Stimulated activated CD4-positive, alpha-beta T cell treated with anti-CD3 and anti-CD28 coated beads, Interleukin-1b, Interleukin-23, amount 100 ng/mL, for 4 hours (primary cell): ENCODE measurements around the gene HERC3.
A peak's percentile ranks its signal among the peaks of the same experiment; 100 is the strongest.

Source experiments
- DNase-seq, 2 donors: peaks; one replicate each; pipeline ENCODE4 v3.0.0-alpha.2; 2020; ENCODE audit warnings: low read depth in 2 of 2

HERC3 gene

DNA sequence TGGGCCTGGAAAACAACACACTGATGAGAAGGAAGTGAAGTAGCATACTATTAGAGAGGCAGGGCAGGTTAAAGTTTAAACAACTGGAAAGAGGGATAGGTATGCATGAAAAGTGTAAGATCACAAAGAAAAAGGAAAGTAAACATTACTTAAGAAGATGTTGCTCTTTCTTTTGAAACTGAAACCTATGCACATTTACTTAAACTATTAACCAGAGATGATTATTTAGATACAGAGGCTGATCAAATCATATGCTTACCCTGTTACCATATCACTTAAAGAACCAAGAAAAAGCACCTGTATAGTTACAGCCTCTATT lies 67.6 kb downstream of the HERC3 start:
- no peak for DNase-seq

DNA sequence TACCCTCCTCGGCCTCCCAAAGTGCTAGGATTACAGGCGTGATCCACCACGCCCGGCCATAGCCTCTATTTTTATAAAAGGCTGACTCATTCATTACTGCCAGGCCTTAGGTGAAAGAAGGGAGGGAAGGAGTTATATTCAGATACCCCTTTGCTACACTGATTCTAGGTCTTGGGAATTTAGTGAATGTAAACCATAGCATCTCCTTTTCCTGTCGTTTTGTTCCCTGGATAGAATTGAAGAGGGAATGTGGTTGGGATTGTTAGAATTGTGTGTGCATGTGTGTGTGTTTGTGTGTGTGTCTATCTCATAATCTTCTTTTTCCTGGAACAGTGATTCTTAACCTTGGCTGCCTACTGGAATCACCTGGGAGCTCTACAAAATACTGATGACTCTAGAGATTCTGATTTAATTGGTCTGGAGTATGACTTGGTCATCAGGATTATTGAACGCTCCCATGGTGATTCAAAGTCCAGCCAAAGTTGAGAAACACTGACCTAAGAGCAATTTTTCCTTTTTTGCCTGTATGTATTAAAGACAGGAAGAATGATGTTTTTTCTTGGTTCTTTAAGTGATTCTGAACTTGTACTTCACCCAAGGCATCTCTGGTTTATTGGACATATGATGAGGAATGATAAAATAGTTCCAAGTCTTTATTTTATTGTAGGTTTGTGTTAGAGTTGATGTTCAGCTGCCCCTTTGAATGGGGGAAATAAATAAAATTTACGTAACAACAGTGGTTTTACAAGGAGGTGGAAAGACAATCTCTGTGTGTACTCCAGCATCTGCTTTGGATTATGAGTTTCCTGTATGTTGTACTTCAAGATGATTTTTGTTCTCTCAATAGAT lies 68.4 kb downstream of the HERC3 start:
- DNase-seq: no peak

DNA sequence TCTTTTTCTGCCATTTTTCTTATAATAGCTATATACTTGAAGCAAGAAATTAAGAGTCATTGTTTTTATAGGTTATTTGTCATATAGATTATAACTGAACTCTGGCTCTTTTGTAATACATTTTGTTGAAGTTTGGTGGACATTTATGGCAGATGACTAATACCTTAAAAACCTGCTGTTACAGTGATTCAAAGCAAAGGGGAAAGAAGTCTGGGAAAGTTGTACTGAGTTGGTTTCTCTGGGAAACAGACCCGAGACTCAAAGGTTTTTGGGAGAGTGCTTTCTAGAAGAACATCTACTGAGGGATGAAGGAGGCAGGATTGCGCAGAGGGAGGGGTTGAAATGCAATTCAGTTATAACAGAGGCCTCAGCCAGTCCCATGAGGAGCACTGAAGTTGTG lies 69.5 kb downstream of the HERC3 start:
- DNase-seq: no peak

DNA sequence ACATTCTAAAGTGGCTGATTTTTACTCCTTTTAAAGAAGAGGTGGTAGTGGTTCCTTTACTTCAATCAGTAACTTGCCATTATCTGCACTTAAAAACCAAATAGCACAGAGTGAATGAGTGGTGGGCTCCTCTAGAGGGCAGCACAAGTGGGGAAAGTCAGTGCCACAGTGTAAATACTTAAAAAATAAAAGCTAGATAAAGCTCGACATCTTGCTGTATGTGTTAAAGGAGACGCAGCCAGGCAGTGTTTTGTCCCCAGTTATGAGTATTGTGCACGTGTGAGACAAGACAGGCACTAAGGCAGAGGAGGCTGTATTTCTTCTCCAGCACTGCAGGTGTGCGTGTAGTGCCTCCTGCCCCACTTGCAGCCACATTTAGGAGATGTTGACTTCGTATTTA lies 80.7 kb downstream of the HERC3 start:
- DNase-seq: no peak

DNA sequence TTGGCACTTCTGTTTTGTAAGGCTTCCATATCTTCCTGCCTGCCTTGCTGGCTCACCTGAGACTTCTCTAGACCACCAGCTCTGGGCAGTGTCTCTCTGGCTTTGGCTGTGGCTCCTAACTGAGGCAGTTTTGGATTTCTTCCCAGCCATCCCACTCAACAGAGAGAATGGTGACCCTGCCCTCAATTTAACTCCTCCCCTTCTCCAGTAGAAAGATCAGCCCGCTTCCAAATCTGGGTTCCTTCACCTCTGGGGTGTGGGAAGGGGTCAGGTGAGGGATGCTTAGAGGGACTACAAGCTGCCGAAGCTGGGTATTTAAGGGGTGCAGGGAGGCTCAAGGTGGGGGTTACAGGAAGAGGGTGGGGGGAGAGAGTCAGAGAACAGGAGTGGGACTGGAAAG lies 81.6 kb downstream of the HERC3 start:
- no peak for DNase-seq

DNA sequence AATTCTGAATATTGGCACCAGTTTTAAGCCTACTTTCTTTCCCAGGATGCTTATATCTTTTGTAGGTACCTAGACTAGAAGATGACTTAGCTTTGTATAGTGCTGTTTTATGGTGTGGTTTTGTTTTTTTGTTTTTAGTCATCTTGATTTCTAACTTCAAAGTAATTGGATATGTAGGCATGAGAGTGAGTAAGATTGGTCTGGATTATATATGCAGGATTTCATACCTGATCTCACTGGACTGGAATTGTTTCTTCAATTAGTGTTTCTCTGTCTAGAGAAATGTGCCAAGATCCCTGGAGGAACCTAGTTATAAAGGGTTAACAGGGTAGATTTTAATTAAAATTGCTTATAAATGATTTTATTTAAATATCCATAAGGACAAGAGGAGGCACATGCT lies 82.3 kb downstream of the HERC3 start:
- no peak for DNase-seq

DNA sequence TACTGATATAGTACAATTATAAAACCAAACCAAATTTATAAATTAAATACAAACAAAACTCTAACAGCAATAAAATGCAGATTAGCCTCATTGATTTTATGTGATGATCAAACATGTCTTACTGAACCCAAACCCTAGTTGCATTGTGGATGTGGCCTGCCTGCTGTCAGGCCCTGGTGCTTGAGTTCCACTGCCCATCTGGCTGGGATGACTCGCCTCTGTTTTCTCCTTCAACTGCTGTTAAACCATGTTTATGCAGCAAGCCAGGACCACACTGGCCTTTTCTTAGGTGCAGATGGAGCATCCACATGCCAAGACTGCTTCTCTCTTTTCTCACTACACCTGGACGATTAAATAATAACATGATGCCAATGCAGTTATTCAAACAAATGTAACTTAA lies 82.7 kb downstream of the HERC3 start:
- DNase-seq: no peak

DNA sequence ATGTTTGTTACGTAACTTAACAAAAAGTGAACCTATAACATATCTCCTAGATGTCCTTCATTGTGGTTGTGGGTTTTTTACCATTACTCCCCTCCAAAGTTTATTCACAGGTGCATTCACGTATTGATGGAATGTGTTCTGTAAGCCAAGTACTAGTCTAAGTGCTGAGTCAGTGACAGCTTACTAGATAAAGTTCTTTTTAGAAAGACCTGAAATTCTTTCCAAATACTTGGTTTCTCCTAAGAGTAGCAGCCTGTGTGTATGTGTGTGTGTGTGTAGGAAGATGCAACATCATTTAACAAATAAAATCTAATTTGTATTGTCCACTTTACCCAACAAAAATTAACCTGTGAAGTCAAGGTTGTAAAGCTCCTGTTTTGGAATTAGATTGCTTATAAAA lies 83.3 kb downstream of the HERC3 start:
- no peak for DNase-seq

DNA sequence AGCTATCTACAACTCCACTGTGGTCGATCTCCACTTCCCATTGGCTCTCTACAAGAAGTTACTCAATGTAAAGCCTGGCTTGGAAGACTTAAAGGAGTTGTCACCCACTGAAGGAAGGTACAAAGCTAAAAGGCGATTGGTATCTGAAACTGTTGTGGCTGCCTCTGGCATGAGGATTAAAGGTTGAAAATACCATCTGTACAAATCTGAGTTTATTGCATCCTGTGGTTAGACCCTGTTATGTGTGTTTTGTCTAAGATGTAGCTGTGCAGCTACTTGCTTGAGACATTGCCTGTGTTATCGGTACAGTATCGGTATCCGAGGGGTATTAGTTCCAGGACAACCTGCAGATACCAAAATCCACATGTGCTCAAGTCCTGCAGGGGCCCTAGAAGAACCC lies 88.9 kb downstream of the HERC3 start:
- no peak for DNase-seq

DNA sequence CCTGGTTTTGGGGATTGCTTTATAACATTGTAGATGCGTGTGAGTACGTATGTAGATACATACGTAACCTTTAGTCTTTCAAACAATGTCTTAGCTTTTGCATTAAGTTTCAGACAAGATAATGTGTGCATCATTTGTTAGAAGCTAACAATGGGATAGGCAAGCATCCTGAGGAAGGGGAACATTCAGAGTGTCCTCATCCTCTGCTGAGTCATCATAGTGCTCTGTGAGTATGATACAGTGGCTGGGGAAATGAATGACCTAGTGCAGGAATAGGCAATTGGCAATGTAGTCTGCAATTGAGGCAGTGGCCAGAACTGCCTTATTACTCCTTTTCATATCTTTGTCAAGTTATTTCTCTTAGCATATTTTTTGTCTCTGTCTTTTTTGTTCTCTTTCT lies 98.1 kb downstream of the HERC3 start:
- DNase-seq: no peak

DNA sequence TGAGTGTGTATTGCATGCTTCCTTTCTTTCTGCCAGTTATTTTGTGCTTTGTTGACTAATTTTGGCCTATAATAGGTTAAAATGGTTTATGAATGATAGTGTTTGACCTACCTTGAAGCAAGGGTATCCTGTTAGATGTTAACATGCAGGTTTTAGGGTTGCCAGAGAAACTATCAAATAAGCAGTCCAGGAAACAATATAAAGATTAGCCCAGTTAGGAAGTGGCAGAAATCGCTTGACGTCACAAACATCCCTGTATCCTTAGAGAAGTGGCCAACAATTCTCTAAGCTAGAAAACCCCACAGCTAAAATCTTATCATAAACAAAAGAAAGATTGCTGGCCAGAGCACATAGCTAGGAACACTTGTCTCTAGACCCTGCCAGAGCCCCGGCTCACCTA lies 101.5 kb downstream of the HERC3 start:
- no peak for DNase-seq

DNA sequence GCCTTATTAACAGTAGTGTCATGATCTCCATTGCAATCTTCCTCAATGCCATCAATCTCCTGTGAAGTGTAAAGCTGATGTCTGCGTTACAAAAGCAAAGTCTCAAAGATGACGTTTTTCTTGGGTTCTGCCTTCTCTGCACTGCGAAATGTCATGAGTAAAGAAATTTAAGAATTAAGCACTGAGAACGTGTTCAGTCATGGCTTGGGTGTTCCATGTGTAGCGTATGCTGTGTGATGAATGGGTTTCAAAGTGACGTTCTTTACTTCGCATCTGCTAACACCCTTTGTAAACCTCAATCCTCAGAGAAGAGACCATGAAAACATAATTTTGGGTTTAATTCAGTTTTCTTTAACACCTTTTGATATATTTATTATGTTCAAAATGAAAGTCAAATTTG lies 104.3 kb downstream of the HERC3 start:
- no peak for DNase-seq

DNA sequence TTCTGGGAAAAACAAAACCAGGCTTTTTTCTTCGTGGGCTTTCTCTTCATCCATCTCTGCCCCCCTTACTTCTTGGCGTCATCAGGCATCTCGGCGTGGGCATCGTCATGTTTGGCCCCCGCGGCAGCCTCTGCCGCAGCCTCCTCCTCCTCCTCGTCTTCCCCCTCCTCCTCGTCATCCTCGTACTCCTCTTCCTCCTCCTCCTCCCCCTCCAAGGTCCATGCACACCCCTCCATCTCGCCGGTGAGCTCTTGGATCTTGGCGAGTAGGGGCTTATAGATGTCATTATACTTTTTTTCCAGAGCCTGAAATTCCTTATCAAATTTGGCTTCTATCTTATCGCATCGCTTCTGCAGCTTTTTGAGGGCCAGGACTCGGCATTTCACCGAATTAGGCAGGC lies 104.9 kb downstream of the HERC3 start:
- DNase-seq: peak in 1 of 2 donors; percentile 3

DNA sequence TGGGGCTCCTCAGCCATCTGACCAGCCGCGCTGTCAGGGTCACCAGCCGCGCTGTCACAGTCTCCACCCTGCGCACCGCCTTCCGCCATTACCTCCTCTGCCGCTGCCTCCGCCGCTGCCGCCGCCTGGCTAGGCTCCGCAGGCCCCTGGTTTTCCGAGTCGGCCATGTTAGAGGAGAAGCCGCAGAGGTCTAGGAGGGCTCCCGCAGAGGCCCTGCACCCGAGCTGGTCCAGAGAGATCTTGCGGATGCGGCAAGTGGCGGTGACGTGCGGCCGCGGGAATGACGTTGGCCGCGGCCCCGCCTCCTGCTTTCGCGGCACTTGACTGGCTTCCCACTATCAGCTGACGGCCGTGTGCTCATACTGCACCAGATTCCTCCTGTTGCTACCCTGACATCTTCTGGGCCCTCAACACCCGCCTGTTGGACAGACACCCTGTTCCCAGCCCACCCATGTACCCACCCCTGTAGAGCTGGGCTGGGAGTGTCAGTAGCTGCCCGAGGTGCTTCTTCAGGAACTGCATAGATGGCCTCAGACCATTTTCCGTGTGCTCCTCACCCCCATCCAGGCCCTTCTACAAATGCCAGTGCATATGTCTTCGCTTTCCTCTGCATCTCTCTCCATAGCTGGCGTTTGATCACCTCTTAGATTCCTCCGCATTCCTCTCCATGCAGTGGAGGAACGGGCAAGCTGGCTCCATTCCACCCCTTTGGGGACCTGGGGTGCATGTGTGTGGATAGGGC lies 105.5 kb downstream of the HERC3 start, which contains the start of gene NAP1L5:
Gene NAP1L5, minus strand, starts transcription at position 242 of the 742 bp plus-strand sequence. Its CDS starts 75 bp downstream, at position 167.
- DNase-seq: peak; percentile 36 to 45

DNA sequence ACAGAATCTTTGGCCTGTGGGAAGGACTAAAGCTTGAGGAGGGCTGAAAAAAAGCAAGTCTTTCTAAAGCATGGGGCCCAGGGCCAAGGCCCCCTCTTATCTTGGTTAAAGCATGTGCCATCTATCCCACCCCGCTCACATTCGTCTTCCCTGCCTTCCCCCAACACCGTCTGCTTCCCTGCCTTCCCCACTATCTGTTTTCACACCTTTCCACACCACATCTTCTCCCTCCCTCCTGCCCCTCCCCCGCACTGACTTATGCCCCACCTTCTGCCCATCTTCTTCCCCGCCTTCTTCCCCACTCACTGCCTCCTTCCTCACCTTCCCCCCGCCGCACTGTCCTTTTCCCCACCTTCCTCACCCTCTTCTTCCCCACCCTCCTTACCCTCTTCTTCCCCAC lies 106.2 kb downstream of the HERC3 start:
- DNase-seq: no peak

DNA sequence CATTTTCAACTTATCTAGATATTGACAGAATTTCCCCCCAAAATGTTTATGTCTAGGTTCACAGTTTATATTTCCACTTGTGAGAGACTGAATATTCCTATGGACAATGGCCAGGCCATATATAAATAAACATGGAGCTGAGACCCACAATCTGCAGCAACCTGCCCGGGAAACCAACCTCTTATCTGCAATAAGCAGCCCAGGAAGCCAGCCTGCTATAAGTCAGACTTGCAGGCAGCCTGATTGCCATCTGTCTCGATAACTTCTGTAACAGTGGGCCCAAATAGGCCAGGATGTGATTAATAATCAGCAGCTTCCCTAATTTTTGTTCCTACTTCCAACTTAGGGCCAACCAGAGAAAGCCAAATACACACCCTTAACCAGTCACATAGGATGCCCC lies 110.5 kb downstream of the HERC3 start:
- no peak for DNase-seq

DNA sequence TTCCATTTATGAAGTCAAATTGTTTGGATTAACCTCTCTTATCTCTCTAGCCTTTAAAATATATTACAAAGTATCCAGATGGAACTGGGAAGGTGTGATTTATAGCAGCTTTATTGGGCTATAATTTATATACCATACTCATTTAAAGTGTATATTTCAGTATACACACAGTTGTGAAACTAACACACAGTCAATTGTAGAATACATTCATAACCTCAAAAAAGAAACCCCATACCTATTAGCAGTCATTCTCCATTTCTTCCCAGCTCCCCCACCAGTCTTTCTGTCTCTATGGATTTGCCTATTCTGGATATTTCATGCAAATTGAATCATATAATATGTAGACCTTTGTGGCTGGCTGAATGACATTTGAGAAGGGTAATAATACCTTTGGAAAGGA lies 112.9 kb downstream of the HERC3 start:
- DNase-seq: no peak

DNA sequence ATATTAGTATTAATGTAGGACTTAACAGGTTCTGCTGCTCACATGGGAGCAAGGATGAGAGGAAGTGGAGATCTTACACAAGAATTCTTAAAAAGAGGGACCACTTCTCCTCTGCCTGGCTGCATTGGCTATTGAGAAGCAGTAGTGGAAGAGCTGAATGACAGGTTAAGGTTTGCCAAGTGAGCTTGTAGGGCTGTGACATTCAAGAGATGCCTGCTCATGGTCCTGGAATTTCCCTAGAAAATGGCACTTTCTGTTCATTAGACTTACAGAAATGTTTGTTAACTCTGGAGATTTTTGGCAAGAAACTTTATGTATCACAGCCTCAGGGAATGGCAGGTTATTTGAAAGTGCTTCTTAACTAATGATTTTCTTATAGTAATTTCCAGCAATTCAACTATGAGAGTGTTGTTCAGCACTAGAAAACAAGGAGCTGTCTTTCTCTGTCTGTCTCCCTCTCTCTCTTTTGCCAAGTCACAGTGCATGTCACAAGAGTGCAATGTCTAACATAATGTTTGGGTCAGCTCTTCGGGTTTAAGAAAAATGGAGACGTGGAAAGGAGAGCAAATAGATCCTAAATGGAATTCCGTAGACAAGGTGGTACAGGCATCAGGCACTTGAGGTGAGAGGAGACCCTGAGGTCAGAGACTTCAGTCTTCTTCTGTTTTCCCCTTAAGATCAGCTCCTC lies 113.7 kb downstream of the HERC3 start:
- DNase-seq: no peak

DNA sequence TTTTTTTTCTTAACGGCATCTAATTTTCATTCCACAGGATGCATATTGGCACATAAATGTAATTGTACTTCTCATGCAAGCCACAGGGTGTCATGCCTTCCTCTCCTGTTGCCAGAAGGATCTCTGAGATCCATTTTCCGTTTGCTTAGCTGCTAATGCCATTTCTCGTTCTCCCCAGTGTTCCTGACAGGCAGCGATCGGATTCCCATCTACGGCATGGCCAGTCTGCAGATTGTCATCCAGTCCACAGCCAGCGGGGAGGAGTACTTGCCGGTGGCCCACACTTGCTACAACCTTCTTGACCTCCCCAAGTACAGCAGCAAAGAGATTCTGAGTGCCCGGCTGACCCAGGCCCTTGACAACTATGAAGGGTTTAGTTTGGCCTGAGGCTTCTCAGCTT lies 114.3 kb downstream of the HERC3 start:
- DNase-seq: no peak

DNA sequence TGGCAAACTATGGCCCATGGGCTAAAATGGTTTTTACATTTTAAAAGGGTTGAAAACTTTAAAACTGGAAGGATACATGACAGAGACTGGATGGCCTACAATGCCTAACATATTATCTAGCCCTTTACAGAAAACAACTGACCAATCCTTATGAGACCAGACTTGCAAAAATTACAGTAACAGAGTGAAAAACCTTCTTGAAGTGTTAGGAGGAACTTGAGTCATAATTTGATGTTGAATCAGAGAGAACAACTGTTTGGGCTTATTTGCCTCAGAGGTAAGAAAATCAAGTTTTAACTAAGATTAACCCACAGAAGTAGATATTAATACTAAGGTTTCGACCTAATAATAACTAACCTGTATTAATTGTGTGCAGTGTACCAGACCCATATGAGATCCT lies 117.7 kb downstream of the HERC3 start:
- DNase-seq: no peak

DNA sequence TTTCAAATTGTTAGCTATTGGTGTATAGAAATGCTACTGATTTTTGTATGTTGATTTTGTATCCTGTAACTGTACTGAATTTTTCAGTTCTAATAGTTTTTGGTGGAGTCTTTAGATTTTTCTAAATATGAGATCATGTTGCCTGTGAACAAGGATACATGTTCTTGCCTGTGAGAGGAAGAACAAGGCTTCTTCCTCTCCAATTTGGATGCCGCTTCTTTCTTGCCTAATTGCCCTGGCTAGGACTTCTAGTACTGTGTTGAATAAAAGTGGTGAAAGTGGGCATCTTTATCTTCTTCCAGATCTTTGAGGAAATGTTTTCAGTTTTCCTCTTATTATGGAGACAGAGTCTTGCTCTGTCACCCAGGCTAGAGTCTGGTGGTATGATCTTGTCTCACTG lies 121.5 kb downstream of the HERC3 start:
- DNase-seq: no peak

DNA sequence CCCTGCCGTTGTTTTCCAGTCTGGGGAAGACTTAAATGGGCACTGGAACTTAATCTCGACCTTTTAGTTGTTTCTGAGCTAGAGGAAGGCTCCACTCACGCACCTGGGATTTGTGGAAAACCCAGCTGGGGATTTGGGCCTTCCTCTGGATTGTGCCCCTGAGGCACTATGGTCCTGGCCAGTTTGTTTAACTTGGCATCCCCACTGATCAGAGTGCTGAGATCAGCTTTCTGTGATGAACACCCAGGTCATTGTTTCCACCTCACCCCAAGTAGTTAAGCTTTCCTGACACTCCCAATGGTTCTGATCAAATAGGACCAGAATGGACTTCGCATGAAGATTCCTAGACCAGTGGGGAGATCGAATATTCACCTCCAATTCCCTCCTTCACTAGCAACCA lies 125.8 kb downstream of the HERC3 start:
- no peak for DNase-seq

DNA sequence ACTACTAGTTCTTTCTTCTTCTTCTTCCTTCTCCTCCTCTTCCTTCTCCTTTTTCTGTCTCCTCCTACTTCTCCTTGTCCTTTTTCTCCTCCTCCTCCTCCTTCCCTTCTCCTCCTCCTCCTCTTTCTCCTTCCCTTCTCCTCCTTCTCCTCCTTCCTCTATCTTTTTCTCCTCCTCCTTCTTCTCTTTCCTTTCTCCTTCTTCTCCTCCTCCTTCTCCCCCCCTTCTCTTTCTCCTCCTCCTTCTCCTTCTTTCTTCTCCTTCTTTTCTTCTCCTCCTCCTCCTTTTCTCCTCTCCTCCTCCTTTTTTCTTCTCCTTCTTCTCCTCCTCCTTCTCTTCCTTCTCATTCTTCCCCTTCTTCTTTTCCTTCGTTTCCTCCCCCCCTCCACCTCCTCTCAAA lies 127.1 kb downstream of the HERC3 start:
- no peak for DNase-seq
